Measurements from ENCODE around the gene BMP4. TPM values are rescaled to one million over a fixed set of nuclear protein-coding genes. Genes with fewer than 3 reads are reported as not detected.

BMP4 gene
- total and polyA plus RNA-seq, 2 experiments from 2014 or later = 2.5 to 3.9 TPM

DNA sequence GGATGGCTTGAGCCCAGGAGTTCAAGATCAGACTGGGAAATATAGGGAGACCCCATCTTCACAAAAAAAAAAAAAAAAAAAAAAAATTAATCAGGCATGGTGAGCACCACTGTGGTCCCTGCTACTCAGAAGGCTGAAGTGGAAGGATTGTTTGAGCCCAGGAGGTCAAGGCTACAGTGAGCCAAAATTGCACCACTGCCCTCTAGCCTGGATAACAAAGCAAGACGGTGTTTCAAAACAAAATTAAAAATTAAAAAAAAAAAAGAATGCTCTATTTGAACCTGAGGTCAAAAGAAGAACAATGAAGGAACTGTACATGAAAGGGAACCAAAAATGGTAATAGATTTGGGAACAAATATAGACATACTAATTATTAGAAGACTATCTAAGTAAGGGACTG, 40.4 kb downstream of the BMP4 start (continued):
- TF ChIP-seq, protein P1, sequence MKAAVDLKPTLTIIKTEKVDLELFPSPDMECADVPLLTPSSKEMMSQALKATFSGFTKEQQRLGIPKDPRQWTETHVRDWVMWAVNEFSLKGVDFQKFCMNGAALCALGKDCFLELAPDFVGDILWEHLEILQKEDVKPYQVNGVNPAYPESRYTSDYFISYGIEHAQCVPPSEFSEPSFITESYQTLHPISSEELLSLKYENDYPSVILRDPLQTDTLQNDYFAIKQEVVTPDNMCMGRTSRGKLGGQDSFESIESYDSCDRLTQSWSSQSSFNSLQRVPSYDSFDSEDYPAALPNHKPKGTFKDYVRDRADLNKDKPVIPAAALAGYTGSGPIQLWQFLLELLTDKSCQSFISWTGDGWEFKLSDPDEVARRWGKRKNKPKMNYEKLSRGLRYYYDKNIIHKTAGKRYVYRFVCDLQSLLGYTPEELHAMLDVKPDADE (IDR thresholded peaks at IDR 0.05) = no peak
- TF ChIP-seq JUNB (IDR thresholded peaks at IDR 0.05; ENCODE audit: unreplicated experiment) (no peak), ZNF331 (CRISPR knock-in tag; IDR thresholded peaks at IDR 0.05; ENCODE audit: low read depth) (no peak), POLR2AphosphoS5 (IDR thresholded peaks at IDR 0.05; ENCODE audit: low read depth) (no peak), STAT1 (IDR thresholded peaks at IDR 0.05; ENCODE audit: unreplicated experiment) (no peak), CREB1 (CRISPR knock-in tag; IDR thresholded peaks at IDR 0.05; ENCODE audit: low read depth) (no peak)
- TF ChIP-seq, protein P2, sequence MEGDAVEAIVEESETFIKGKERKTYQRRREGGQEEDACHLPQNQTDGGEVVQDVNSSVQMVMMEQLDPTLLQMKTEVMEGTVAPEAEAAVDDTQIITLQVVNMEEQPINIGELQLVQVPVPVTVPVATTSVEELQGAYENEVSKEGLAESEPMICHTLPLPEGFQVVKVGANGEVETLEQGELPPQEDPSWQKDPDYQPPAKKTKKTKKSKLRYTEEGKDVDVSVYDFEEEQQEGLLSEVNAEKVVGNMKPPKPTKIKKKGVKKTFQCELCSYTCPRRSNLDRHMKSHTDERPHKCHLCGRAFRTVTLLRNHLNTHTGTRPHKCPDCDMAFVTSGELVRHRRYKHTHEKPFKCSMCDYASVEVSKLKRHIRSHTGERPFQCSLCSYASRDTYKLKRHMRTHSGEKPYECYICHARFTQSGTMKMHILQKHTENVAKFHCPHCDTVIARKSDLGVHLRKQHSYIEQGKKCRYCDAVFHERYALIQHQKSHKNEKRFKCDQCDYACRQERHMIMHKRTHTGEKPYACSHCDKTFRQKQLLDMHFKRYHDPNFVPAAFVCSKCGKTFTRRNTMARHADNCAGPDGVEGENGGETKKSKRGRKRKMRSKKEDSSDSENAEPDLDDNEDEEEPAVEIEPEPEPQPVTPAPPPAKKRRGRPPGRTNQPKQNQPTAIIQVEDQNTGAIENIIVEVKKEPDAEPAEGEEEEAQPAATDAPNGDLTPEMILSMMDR (conservative IDR thresholded peaks at IDR 0.05; ENCODE audit: low read depth in 2 of 2) = no peak
- TF ChIP-seq, protein P3, sequence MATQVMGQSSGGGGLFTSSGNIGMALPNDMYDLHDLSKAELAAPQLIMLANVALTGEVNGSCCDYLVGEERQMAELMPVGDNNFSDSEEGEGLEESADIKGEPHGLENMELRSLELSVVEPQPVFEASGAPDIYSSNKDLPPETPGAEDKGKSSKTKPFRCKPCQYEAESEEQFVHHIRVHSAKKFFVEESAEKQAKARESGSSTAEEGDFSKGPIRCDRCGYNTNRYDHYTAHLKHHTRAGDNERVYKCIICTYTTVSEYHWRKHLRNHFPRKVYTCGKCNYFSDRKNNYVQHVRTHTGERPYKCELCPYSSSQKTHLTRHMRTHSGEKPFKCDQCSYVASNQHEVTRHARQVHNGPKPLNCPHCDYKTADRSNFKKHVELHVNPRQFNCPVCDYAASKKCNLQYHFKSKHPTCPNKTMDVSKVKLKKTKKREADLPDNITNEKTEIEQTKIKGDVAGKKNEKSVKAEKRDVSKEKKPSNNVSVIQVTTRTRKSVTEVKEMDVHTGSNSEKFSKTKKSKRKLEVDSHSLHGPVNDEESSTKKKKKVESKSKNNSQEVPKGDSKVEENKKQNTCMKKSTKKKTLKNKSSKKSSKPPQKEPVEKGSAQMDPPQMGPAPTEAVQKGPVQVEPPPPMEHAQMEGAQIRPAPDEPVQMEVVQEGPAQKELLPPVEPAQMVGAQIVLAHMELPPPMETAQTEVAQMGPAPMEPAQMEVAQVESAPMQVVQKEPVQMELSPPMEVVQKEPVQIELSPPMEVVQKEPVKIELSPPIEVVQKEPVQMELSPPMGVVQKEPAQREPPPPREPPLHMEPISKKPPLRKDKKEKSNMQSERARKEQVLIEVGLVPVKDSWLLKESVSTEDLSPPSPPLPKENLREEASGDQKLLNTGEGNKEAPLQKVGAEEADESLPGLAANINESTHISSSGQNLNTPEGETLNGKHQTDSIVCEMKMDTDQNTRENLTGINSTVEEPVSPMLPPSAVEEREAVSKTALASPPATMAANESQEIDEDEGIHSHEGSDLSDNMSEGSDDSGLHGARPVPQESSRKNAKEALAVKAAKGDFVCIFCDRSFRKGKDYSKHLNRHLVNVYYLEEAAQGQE (IDR thresholded peaks at IDR 0.05; ENCODE audit: unreplicated experiment) = no peak

DNA sequence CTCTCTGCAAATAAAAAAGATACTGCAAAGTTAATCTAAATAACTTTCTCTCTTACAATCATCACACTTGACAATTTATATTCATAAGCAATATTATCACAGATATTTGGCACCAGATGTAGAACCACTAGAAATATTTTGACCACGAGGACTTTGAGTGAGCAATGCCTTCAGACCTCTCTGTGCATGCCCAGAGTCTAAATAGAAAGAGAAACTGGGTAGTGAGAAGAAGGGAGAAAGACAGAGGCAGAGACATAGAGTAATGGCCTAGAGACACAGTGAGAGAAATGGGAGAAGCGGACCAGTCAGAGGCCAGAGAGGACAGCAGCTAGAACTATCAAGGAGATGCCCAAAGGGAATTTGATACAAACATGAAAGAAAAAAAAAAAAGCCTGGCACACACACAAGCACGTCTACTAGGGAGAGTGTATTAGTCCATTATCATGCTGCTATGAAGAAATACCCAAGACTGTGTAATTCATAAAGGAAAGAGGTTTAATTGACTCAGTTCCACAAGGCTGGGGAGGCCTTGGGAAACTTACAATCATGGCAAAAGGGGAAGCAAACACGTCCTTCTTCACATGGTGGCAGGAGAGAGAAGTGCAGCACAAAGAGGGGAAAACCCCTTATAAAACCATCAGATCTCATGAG, 41.1 kb downstream of the BMP4 start:
- no peak overlapping the region for H3K27ac Mint-ChIP-seq
- no peak overlapping the region for H3K4me3 Mint-ChIP-seq
- ATAC-seq (no peak), DNase-seq (ENCODE audit: low spot score) (no peak)
- H4K20me1 ChIP-seq (replicated peaks; ENCODE audit: insufficient read depth) = no peaks in the 10 kb centered on the region
- H3K4me3 ChIP-seq = no peak overlapping the region
- no peaks in the 10 kb centered on the region; the same call in 2 of the 3 replicates for H3K36me3 Mint-ChIP-seq (ENCODE audit: low read depth)
- H3K27me3 ChIP-seq (ENCODE audit: insufficient read depth) = no peaks in the 10 kb centered on the region
- H3K4me2 ChIP-seq = no peak overlapping the region
- H3F3A ChIP-seq (replicated peaks; ENCODE audit: low read depth) = no peaks in the 10 kb centered on the region
- no peaks in the 10 kb centered on the region; the same call in 1 of the 3 replicates for H3K9me3 Mint-ChIP-seq
- H3K9me2 ChIP-seq (ENCODE audit: insufficient read depth) = no peaks in the 10 kb centered on the region; the same call in 1 of the 2 replicates
- H3K4me1 ChIP-seq (ENCODE audit: insufficient read depth) = peaks cover 9% of the 10 kb centered on the region
- no peaks in the 10 kb centered on the region for H3K79me2 ChIP-seq (replicated peaks; ENCODE audit: insufficient read depth)
- no peaks in the 10 kb centered on the region for H3K36me3 ChIP-seq (ENCODE audit: insufficient read depth)
- H2AFZ ChIP-seq = no peak overlapping the region
- no peaks in the 10 kb centered on the region; the same call in 2 of the 3 replicates for H3K4me1 Mint-ChIP-seq
- H3K27me3 Mint-ChIP-seq (ENCODE audit: insufficient read depth, low read depth, poor library complexity) = peaks cover 3% of the 10 kb centered on the region
- no peak overlapping the region for H3K27ac ChIP-seq (ENCODE audit: low read depth)
- TF ChIP-seq, protein P2 (conservative IDR thresholded peaks at IDR 0.05; ENCODE audit: low read depth in 2 of 2) = no peak
- TF ChIP-seq CREB1 (CRISPR knock-in tag; IDR thresholded peaks at IDR 0.05; ENCODE audit: low read depth) (no peak), POLR2AphosphoS5 (IDR thresholded peaks at IDR 0.05; ENCODE audit: low read depth) (no peak), STAT1 (IDR thresholded peaks at IDR 0.05; ENCODE audit: unreplicated experiment) (no peak), EZH2 (IDR thresholded peaks at IDR 0.05; ENCODE audit: low read depth, unreplicated experiment) (no peak), JUNB (IDR thresholded peaks at IDR 0.05; ENCODE audit: unreplicated experiment) (no peak), EZH2phosphoT487 (IDR thresholded peaks at IDR 0.05; ENCODE audit: unreplicated experiment) (no peak), ZNF331 (CRISPR knock-in tag; IDR thresholded peaks at IDR 0.05; ENCODE audit: low read depth) (no peak)
- TF ChIP-seq, protein P1 (IDR thresholded peaks at IDR 0.05) = no peak
- TF ChIP-seq, protein P3 (IDR thresholded peaks at IDR 0.05; ENCODE audit: unreplicated experiment) = no peak
